Osteocyte (in vitro differentiated cells): ENCODE measurements around the gene DTX2. TPM values are rescaled to one million over a fixed set of nuclear protein-coding genes. Genes with fewer than 3 reads are reported as not detected.
"Not testable (repeated sequence)": the region's sequence is repeated elsewhere in the genome, so short reads cannot be mapped to it uniquely, and the experiment has no call there.

Source experiments
- DNase-seq: peaks from one replicate; pipeline ENCODE4 v3.0.0; 2021; ENCODE audit warnings: mixed read lengths; ENCODE audit not compliant: unreplicated experiment; ENCODE audit errors: extremely low spot score
- H3K27ac Mint-ChIP-seq: one replicate; pipeline ENCODE4 v1.8.0; 2021; ENCODE audit warnings: mild to moderate bottlenecking, mixed read lengths; ENCODE audit not compliant: unreplicated experiment
- H3K27me3 Mint-ChIP-seq: one replicate; pipeline ENCODE4 v1.8.0; 2021; ENCODE audit warnings: mixed read lengths; ENCODE audit not compliant: unreplicated experiment
- H3K36me3 Mint-ChIP-seq: one replicate; pipeline ENCODE4 v1.8.0; 2021; ENCODE audit warnings: mixed read lengths; ENCODE audit not compliant: unreplicated experiment
- H3K4me1 Mint-ChIP-seq: one replicate; pipeline ENCODE4 v1.8.0; 2021; ENCODE audit warnings: mixed read lengths; ENCODE audit not compliant: unreplicated experiment
- H3K4me3 Mint-ChIP-seq: one replicate; pipeline ENCODE4 v1.8.0; 2021; ENCODE audit warnings: mild to moderate bottlenecking, moderate library complexity, mixed read lengths; ENCODE audit not compliant: unreplicated experiment
- H3K9me3 Mint-ChIP-seq: one replicate; pipeline ENCODE4 v1.8.0; 2021; ENCODE audit warnings: mixed read lengths; ENCODE audit not compliant: unreplicated experiment
- CTCF ChIP-seq: fragments of 200-600 bp; sonication (generic); IDR thresholded peaks from 2 replicates; pipeline ENCODE4 v1.5.0; 2021; ENCODE audit warnings: antibody characterized with exemption, mild to moderate bottlenecking, moderate library complexity
- total RNA-seq: library from RNA; stranded (reverse); gene quantifications from 2 replicates; pipeline ENCODE4 v1.2.1, GENCODE V29; 2021

The DTX2 gene
- total RNA-seq, 1 donor from 2014 or later, result 29.7 TPM

- no peaks in the 10 kb centered on the region for H3K36me3 Mint-ChIP-seq
- H3K27me3 Mint-ChIP-seq, result no peaks in the 10 kb centered on the region
- H3K4me3 Mint-ChIP-seq, result no peak overlapping the region
Measured at GRCh38 chr7:76428868-76429805, 32.4 kb upstream of the DTX2 start.

GRCh38 chr7:76430211-76430610, 31.3 kb upstream of the DTX2 start:
- no peak overlapping the region for H3K4me3 Mint-ChIP-seq
- no peaks in the 10 kb centered on the region for H3K27me3 Mint-ChIP-seq
- no peaks in the 10 kb centered on the region for H3K36me3 Mint-ChIP-seq
- H3K27ac Mint-ChIP-seq, result no peak overlapping the region
- no peaks in the 10 kb centered on the region for H3K9me3 Mint-ChIP-seq
- TF ChIP-seq CTCF, result no peak
- H3K4me1 Mint-ChIP-seq, result peaks cover 7% of the 10 kb centered on the region
- DNase-seq, result no peak

More at GRCh38 chr7:76428868-76429805, 32.4 kb upstream of the DTX2 start:
- no peak overlapping the region for H3K27ac Mint-ChIP-seq
- H3K9me3 Mint-ChIP-seq, result no peaks in the 10 kb centered on the region
- no peak for TF ChIP-seq CTCF
- H3K4me1 Mint-ChIP-seq, result peaks cover 7% of the 10 kb centered on the region
- DNase-seq, result no peak

DNA sequence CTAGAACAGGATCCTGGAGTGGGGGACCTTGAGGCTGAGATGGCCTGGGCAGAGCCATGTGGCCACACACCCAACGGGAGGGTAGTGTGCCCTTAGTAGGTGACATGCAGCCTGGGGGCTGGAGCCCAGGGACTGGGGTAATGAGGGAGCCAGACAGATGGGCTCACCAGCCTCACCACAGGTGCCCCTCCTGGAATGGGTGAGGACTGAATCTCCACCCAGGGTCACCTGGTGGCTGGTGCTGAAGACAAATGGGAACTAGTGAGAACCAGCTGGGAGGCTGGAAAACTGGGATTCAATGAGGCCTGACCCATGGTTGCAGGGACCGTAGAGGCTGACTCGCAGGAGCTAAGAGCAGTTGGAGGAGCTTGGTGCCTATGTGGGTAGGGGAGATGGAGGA, 30.7 kb upstream of the DTX2 start:
- DNase-seq, result no peak
- Mint-ChIP-seq H3K9me3 (no peaks in the 10 kb centered on the region), H3K4me3 (no peak overlapping the region), H3K27ac (no peak overlapping the region), H3K27me3 (no peaks in the 10 kb centered on the region), H3K36me3 (no peaks in the 10 kb centered on the region), H3K4me1 (peaks cover 7% of the 10 kb centered on the region)
- no peak for TF ChIP-seq CTCF

DNA sequence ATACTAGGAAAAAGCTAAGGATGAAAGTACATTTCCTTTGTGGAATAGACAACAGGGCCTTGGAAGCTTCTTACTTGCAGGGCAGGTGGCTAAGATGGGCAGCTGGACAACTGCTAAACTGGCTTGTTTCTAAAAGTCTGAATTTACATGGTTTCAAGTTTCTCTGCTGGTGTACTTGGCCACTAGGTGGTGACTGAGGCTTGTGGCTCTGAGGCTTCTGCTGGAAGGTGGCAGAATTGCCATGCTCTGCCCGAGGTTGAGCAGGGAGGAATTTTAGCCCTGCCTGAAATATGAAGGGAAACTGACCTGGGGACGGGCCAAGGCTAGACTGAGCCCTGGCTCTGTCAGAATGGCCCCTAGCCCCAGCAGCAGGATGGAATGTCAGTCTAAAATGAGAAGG, 23.6 kb upstream of the DTX2 start:
- not testable (repeated sequence) for H3K9me3 Mint-ChIP-seq, H3K4me1 Mint-ChIP-seq, H3K27me3 Mint-ChIP-seq, H3K4me3 Mint-ChIP-seq, H3K36me3 Mint-ChIP-seq, H3K27ac Mint-ChIP-seq
- DNase-seq, result peak; percentile 94
- peak; percentile 76 for TF ChIP-seq CTCF

DNA sequence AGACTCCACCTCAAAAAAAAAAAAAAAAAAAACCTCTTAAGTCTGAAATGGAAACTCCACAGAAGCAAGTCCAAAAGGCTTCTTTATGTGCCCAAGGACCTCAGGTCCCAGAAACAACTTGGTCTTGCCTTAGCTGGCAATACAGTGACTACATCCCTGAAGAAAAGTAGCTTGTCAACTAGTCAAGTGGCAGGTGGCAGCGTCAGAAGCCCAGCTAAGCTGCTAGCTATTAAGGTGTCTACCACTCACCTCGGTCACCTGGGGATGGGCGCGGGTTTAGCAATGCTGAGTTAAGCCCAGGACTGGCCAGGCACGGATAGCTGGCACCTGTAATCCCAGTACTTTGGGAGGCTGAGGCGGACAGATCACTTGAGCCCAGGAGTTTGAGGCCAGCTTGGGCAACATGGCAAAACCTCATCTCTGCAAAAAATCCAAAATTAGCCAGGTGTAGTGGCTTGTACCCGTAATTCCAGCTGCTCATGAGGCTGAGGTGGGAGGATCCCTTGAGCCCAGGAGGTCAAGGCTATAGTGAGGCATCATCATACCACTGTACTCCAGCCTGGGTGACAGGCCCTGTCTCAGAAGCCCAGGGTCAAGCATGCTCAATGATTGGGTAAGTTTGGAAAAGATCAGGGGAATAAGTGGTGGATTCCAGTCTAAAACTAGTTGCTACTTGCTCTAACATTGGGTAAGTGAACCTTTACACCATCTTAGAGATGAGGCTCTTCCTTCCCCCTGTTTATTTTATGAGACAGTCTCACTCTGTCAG, 22.2 kb upstream of the DTX2 start:
- not testable (repeated sequence) for H3K4me1 Mint-ChIP-seq, DNase-seq, H3K36me3 Mint-ChIP-seq, H3K27ac Mint-ChIP-seq, H3K27me3 Mint-ChIP-seq, H3K9me3 Mint-ChIP-seq, H3K4me3 Mint-ChIP-seq

DNA sequence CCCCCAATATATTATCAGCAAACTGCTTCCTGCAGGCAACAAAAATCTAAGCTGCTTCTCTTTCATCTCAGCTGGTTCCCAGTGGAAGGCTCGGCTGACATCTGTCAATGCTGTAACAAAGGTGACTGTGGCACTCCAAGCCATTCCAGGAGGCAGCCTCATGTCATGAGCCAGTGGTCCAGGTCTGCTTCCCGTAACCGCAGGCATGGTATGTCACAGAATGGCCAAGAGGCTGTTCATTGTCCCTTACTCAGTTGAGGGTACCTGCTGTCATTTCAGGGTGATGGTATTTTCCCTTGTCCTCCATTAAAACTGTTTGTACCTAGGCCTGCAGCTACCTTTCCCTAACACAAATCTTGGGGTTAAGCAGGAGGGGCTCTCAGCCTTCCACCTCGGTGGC, 21.1 kb upstream of the DTX2 start:
- not testable (repeated sequence) for H3K27ac Mint-ChIP-seq, H3K36me3 Mint-ChIP-seq, H3K27me3 Mint-ChIP-seq, H3K4me3 Mint-ChIP-seq, DNase-seq, H3K4me1 Mint-ChIP-seq, H3K9me3 Mint-ChIP-seq

DNA sequence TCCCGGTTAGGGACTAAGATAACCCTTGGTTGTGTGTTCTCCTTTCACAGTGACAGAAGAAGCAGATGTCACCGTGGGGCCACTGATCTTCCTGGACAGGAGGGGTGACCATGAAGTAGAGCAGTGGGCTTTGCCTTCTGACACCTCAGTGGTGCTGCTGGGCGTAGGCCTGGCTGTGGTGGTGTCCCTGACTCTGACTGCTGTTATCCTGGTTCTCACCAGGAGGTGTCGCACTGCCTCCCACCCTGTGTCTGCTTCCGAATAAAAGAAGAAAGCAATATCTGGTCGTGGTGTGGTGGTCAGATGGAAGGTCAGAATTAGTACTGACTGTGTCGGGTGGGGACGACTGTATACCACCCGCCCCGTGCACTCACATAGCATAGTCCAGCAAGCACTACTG, 19.7 kb upstream of the DTX2 start:
- not testable (repeated sequence) for H3K36me3 Mint-ChIP-seq, DNase-seq, H3K9me3 Mint-ChIP-seq, H3K4me3 Mint-ChIP-seq, H3K27me3 Mint-ChIP-seq, H3K27ac Mint-ChIP-seq
- peaks cover 11% of the 10 kb centered on the region for H3K4me1 Mint-ChIP-seq

DNA sequence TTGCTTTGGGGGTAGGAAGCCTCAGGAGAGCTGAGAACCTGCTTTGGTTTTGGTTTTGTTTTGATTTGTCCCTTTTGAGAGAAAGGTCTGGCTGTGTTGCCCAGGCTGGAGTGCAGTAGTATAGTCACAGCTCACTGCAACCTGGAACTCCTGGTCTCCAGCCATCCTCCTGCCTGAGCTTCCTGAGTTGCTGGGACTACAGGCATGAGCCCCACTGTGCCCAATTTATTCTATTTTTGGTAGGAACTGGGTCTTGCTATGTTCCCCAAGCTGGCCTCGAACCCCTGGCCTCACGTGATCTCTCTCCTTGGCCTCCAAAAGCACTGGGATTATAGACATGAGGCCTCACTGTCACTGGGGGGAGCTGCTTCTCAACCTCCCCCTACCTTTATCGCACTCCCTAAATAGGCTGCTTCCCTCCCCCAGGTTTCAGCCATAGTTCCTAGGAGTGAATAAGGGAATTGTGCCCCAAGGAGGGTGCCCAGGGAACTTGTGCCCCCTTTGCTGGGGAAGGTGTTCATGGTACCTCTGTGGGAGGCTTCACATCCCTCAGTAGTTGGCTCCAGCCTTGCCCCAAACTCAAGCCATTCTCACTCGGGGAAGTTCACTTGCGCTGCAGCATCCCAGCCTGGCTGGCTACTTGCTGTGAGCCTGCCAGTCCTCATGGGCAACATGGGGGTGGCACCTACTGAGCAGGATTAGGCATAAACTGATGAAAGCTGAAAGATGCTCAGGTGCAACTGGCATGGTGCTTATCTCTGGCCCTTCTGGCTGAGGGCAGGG, 18.7 kb upstream of the DTX2 start:
- H3K36me3 Mint-ChIP-seq, H3K9me3 Mint-ChIP-seq, H3K27me3 Mint-ChIP-seq, DNase-seq, H3K27ac Mint-ChIP-seq, H3K4me3 Mint-ChIP-seq: not testable (repeated sequence)
- H3K4me1 Mint-ChIP-seq, result peaks cover 11% of the 10 kb centered on the region
